Neural cell (in vitro differentiated cells): ENCODE results near the gene BTNL3. TPM values are rescaled to one million over a fixed set of nuclear protein-coding genes. Genes with fewer than 3 reads are reported as not detected.

ENCODE experiments used
- H2AFZ ChIP-seq: fragments of 200-600, 300-800 bp; sonication (generic), shearing (Covaris generic); 2 replicates; pipeline ENCODE4 v1.6.0; 2014; ENCODE audit warnings: low read depth, mild to moderate bottlenecking, antibody characterized with exemption, low read length, moderate library complexity
- H3F3A ChIP-seq: fragments of 200-600 bp; shearing (Covaris generic); 2 replicates; pipeline ENCODE4 v1.6.1; 2016; ENCODE audit warnings: mild to moderate bottlenecking, moderate library complexity, mixed read lengths, antibody characterized with exemption, low read length; ENCODE audit not compliant: insufficient read depth, poor library complexity, severe bottlenecking
- H3K27ac ChIP-seq: fragments of 200-600, 300-800 bp; sonication (generic), shearing (Covaris generic); 2 replicates; pipeline ENCODE4 v1.5.1; 2014; ENCODE audit warnings: mild to moderate bottlenecking, low read length, moderate library complexity
- H3K27me3 ChIP-seq: fragments of 300-800, 200-600 bp; sonication (generic), shearing (Covaris generic); 2 replicates; pipeline ENCODE4 v1.6.0; 2014; ENCODE audit warnings: mild to moderate bottlenecking, low read depth, low read length, moderate library complexity; ENCODE audit not compliant: insufficient read depth
- H3K36me3 ChIP-seq: fragments of 300-800, 200-600 bp; sonication (generic), shearing (Covaris generic); 2 replicates; pipeline ENCODE4 v1.5.1; 2014; ENCODE audit warnings: mild to moderate bottlenecking, antibody characterized with exemption, low read length, moderate library complexity; ENCODE audit not compliant: insufficient read depth
- H3K4me2 ChIP-seq: fragments of 300-800, 200-600 bp; sonication (generic), shearing (Covaris generic); 2 replicates; pipeline ENCODE4 v1.6.0; 2014; ENCODE audit warnings: mild to moderate bottlenecking, low read length
- H3K4me3 ChIP-seq: fragments of 300-800, 200-600 bp; sonication (generic), shearing (Covaris generic); 2 replicates; pipeline ENCODE4 v1.5.1; 2014; ENCODE audit warnings: mild to moderate bottlenecking, low read length, moderate library complexity
- H3K79me2 ChIP-seq: fragments of 200-600 bp; shearing (Covaris generic); replicated peaks from 2 replicates; pipeline ENCODE4 v1.6.0; 2014; ENCODE audit warnings: mild to moderate bottlenecking, low read length, moderate library complexity; ENCODE audit not compliant: insufficient read depth
- H3K9ac ChIP-seq: fragments of 300-800, 200-600 bp; sonication (generic), shearing (Covaris generic); 2 replicates; pipeline ENCODE4 v1.6.1; 2016; ENCODE audit warnings: mild to moderate bottlenecking, low read length, mixed read lengths
- H3K9me2 ChIP-seq: fragments of 200-600 bp; shearing (Covaris generic); 2 replicates; pipeline ENCODE4 v1.6.1; 2016; ENCODE audit warnings: mild to moderate bottlenecking, low read length, mixed read lengths; ENCODE audit not compliant: insufficient read depth
- H3K9me3 ChIP-seq: fragments of 200-600, 300-800 bp; sonication (generic), shearing (Covaris generic); 2 replicates; pipeline ENCODE4 v1.6.1; 2016; ENCODE audit warnings: mild to moderate bottlenecking, mixed run types, low read length, moderate library complexity, mixed read lengths
- H4K20me1 ChIP-seq: fragments of 200-600 bp; shearing (Covaris generic); 2 replicates; pipeline ENCODE4 v1.6.1; 2016; ENCODE audit warnings: mild to moderate bottlenecking, mixed run types; ENCODE audit not compliant: insufficient read depth
- CTCF ChIP-seq: fragments of 450-650 bp; IDR thresholded peaks from 2 replicates; pipeline ENCODE4 v1.5.1; 2014; ENCODE audit warnings: antibody characterized with exemption, mild to moderate bottlenecking, moderate library complexity; ENCODE audit not compliant: poor library complexity, severe bottlenecking
- EP300 ChIP-seq: fragments of 450-650 bp; conservative IDR thresholded peaks from 2 replicates; pipeline ENCODE4 v1.6.1; 2014; ENCODE audit warnings: antibody characterized with exemption, mild to moderate bottlenecking, moderate library complexity; ENCODE audit not compliant: poor library complexity, severe bottlenecking
- EZH2 ChIP-seq: fragments of 200-600, 300-800 bp; shearing (Covaris generic), sonication (generic); IDR thresholded peaks from 2 replicates; pipeline ENCODE4 v1.6.1; 2014; ENCODE audit warnings: antibody characterized with exemption, low read length, borderline replicate concordance, mild to moderate bottlenecking; ENCODE audit not compliant: insufficient read depth, poor library complexity, severe bottlenecking
- MXI1 ChIP-seq: fragments of 450-650 bp; conservative IDR thresholded peaks from 2 replicates; pipeline ENCODE4 v1.6.1; 2014; ENCODE audit warnings: antibody characterized with exemption, mild to moderate bottlenecking; ENCODE audit not compliant: poor library complexity, severe bottlenecking
- POLR2AphosphoS5 ChIP-seq: IDR thresholded peaks from 2 replicates; pipeline ENCODE4 v1.6.1; 2012
- RAD21 ChIP-seq: fragments of 450-650 bp; conservative IDR thresholded peaks from 2 replicates; pipeline ENCODE4 v1.6.1; 2014; ENCODE audit warnings: antibody characterized with exemption, mild to moderate bottlenecking, moderate library complexity
- REST ChIP-seq: IDR thresholded peaks from 2 replicates; pipeline ENCODE4 v1.6.1; 2012; ENCODE audit warnings: borderline replicate concordance
- SMC3 ChIP-seq: fragments of 450-650 bp; conservative IDR thresholded peaks from 2 replicates; pipeline ENCODE4 v1.6.1; 2014; ENCODE audit warnings: antibody characterized with exemption, mild to moderate bottlenecking, moderate library complexity; ENCODE audit not compliant: poor library complexity
- TAF1 ChIP-seq: IDR thresholded peaks from 2 replicates; pipeline ENCODE4 v1.6.1; 2012; ENCODE audit warnings: low read depth
- polyA plus RNA-seq: library from polyadenylated mRNA; depleted of rRNA; stranded (reverse); fragments of >200 nt; gene quantifications from 2 replicates; pipeline ENCODE4 v1.2.3, GENCODE V29; 2014

Gene BTNL3
- polyA plus RNA-seq, 1 donor from 2014 or later: not detected

- Histone ChIP-seq H3K9me2 (no peaks in the 10 kb centered on the region), H3K9ac (no peak overlapping the region), H3K9me3 (no peaks in the 10 kb centered on the region), H3K79me2 (no peaks in the 10 kb centered on the region), H3K4me3 (no peak overlapping the region), H3K27me3 (no peaks in the 10 kb centered on the region), H4K20me1 (no peaks in the 10 kb centered on the region), H3K27ac (no peak overlapping the region), H2AFZ (no peak overlapping the region), H3F3A (no peaks in the 10 kb centered on the region), H3K4me2 (no peak overlapping the region), H3K36me3 (no peaks in the 10 kb centered on the region)
- TF ChIP-seq POLR2AphosphoS5: no peak
- no peak for TF ChIP-seq TAF1
- TF ChIP-seq MXI1: no peak
Measured at GRCh38 chr5:180982008-180982741, 6.5 kb upstream of the BTNL3 start.

- no peaks in the 10 kb centered on the region for H3K79me2 ChIP-seq
- no peak overlapping the region for H3K4me2 ChIP-seq
- H3K27ac ChIP-seq: no peak overlapping the region
- H3K9ac ChIP-seq: no peak overlapping the region
- no peak overlapping the region for H3K4me3 ChIP-seq
- no peaks in the 10 kb centered on the region for H3K9me2 ChIP-seq
- H3F3A ChIP-seq: no peaks in the 10 kb centered on the region
- no peak overlapping the region for H2AFZ ChIP-seq
- H3K27me3 ChIP-seq: no peaks in the 10 kb centered on the region
- H4K20me1 ChIP-seq: no peaks in the 10 kb centered on the region
- TF ChIP-seq CTCF: no peak
- no peak for TF ChIP-seq RAD21
- no peak for TF ChIP-seq TAF1
- no peak for TF ChIP-seq POLR2AphosphoS5
- TF ChIP-seq EZH2: no peak
- TF ChIP-seq MXI1: no peak
- no peak for TF ChIP-seq REST
- no peak for TF ChIP-seq SMC3
- TF ChIP-seq EP300: no peak
- no peaks in the 10 kb centered on the region for H3K36me3 ChIP-seq
- H3K9me3 ChIP-seq: no peaks in the 10 kb centered on the region
Measured at GRCh38 chr5:180988016-180988415, 630 bp upstream of the BTNL3 start.
